Heart right ventricle (tissue), 16 donors: ENCODE measurements around the gene TP53TG5. TPM values are rescaled to one million over a fixed set of nuclear protein-coding genes. Genes with fewer than 3 reads are reported as not detected.
A peak's percentile ranks its signal among the peaks of the same experiment; 100 is the strongest.

Experiments
- ATAC-seq, 8 donors: fragments of 200-7000 bp; cut with Tn5 transposase; one replicate each; pipeline ENCODE4 v1.9.1; 2020; ENCODE audit warnings: mild to moderate bottlenecking in 8 of 8, moderate library complexity in 8 of 8, moderate number of reproducible peaks in 1 of 8
- DNase-seq, 2 donors: peaks; one replicate each; pipeline ENCODE4 v3.0.0-alpha.2; 2020
- H3K27ac ChIP-seq, 10 donors: fragments of 200-600 bp; sonication (generic) in 2 of 10; one replicate each; pipeline versions ENCODE4 v1.5.0 to v1.8.0; 2020 to 2022; ENCODE audit warnings: mild to moderate bottlenecking in 3 of 10
- H3K27me3 ChIP-seq, 7 donors: fragments of 200-600 bp; one replicate each; pipeline ENCODE4 v1.8.0; 2021 to 2022; ENCODE audit warnings: mild to moderate bottlenecking in 2 of 7
- H3K36me3 ChIP-seq, 9 donors: fragments of 200-600 bp; sonication (generic) in 1 of 9; one replicate each; pipeline versions ENCODE4 v1.5.0 to v1.8.0; 2020 to 2022; ENCODE audit warnings: mild to moderate bottlenecking in 2 of 9
- H3K4me1 ChIP-seq, 9 donors: fragments of 200-600 bp; sonication (generic) in 1 of 9; one replicate each; pipeline versions ENCODE4 v1.5.0 to v1.8.0; 2020 to 2022; ENCODE audit warnings: mild to moderate bottlenecking in 4 of 9
- H3K4me3 ChIP-seq, 10 donors: fragments of 200-600 bp; sonication (generic) in 2 of 10; one replicate each; pipeline versions ENCODE4 v1.5.0 to v1.8.0; 2020 to 2022; ENCODE audit warnings: mild to moderate bottlenecking in 7 of 10, moderate library complexity in 2 of 10
- H3K9me3 ChIP-seq, 11 donors: fragments of 200-600 bp in 10 of 11; sonication (generic) in 2 of 11; one replicate each; pipeline versions ENCODE4 v1.5.0 to v1.8.0; 2013 to 2022; ENCODE audit warnings: mild to moderate bottlenecking in 2 of 11, control low read depth in 1 of 11, moderate library complexity in 1 of 11
- WGBS, 2 donors: extraction: QIAGEN DNeasy Blood & Tissue Kit; methylation state at CpG; one replicate each; pipeline ENCODE4 v1.1.7; 2013; ENCODE audit warnings: inconsistent platforms in 1 of 2; 5-methylcytosine and 5-hydroxymethylcytosine counted together
- intact Hi-C, 10 donors: fragments of 100-400 bp; cut with DNase I; formaldehyde crosslinking; loops; one replicate each; pipeline versions ENCODE4 v1.11.1 to v1.14.2; 2022
- polyA plus RNA-seq, 2 donors: library from polyadenylated mRNA; stranded (reverse); fragments of 200-250 nt; gene quantifications; one replicate each; pipeline ENCODE4 v1.2.3, GENCODE V29; 2013
- total RNA-seq, 10 donors: library from RNA; stranded (reverse); fragmentation: NEBNext Ultra II Directional in 3 of 10; extraction: Animal tissue kit (Norgen Biotek cat#: 25700) in 3 of 10; gene quantifications; one replicate each; pipeline versions ENCODE4 v1.2.1 to v1.2.4, GENCODE V29; 2021 to 2023
- TF ChIP-seq, protein P1 (sequence below), 9 donors: fragments of 200-600 bp; sonication (generic) in 2 of 9; IDR thresholded peaks; one replicate each; pipeline versions ENCODE4 v1.5.0 to v1.8.0; 2021 to 2022; ENCODE audit warnings: antibody characterized with exemption in 9 of 9, mild to moderate bottlenecking in 5 of 9, moderate library complexity in 1 of 9
- donor health status: Arrhythmogenic right ventricular cardiomyopathy.
- donor health status: ischemic (EF 13 %, LVEDD 7.1; RV severe dilation, severe dysfunction).
- donor health status: healthy with polysubstance abuse.
- donor health status: DM: no; HTN: yes; CAD: no.
- donor health status: DM: no; HTN: no; CAD: no.
- donor health status: ischemic (EF 25% LVEDD 6.9; RV normal size, moderate dysfunction).
- donor health status: ischemic (EF 25% LVEDD 5.7; RV mildly dilated, moderate dysfunction).
- donor health status: healthy.
- donor health status: DM: yes; HTN: yes; CAD: no.
- donor health status: Ischemic cardiomyopathy.
- donor health status: ischemic (EF 35%, LVEDD 5.7; RV mildly dilated, moderate dysfunction).
- donor health status: nonischemic (EF 11% LVEDD 7.7; RV severe dilation, severe dysfunction).
- donor health status: DM: yes; HTN: yes; CAD: no.
- donor health status: PGD.
- donor health status: ischemic (EF 29% LVEDD 5.4; RV normal size, mild dysfunction).
- donor health status: nonischemic (EF 23%, LVEDD 6.1; RV moderate dilation, normal function).

TP53TG5 gene
- total and polyA plus RNA-seq, 12 donors = 0.43 to 2.4 (median 1.2) TPM

DNA sequence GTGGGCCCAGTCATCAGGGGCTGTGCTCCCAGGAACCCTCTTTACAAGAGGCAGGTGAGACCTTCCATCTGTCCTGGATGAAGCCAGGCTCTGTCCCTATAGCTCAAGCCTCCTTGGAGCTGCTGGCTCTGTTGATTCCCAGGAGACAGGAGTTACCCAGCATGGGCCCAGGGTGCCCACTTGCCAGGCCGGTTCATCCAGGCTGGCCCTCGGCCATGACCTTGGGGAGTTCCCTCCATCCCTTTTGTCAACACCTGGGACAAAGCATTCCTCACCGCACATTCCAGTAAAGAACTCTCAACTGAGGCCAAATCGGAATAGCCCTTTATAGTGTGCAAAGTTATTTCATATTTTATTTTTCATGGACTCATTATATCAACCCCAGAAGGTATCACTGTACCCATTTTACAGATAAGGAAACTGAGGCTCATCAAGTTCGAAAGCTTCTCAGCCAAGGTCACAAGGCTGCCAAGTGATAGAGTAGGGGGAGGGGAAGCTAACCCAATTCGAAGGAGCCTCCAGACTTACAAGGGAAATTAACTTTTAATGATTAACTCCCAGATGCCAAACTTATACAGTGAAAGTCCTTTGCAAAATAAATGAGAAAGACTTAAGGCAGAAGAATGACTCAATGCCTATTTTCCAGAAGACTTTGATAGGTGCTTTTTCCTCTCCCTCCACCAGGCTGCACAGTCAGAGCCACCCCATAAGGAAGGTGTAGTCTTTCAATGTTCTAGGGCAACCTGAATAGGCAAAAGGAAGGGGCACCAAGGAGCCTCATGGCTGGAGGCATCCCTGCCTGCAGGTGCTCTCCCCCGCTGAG is 48.4 kb downstream of the TP53TG5 start:
- ATAC-seq (no peak), DNase-seq (no peak)
- TF ChIP-seq, protein P1, sequence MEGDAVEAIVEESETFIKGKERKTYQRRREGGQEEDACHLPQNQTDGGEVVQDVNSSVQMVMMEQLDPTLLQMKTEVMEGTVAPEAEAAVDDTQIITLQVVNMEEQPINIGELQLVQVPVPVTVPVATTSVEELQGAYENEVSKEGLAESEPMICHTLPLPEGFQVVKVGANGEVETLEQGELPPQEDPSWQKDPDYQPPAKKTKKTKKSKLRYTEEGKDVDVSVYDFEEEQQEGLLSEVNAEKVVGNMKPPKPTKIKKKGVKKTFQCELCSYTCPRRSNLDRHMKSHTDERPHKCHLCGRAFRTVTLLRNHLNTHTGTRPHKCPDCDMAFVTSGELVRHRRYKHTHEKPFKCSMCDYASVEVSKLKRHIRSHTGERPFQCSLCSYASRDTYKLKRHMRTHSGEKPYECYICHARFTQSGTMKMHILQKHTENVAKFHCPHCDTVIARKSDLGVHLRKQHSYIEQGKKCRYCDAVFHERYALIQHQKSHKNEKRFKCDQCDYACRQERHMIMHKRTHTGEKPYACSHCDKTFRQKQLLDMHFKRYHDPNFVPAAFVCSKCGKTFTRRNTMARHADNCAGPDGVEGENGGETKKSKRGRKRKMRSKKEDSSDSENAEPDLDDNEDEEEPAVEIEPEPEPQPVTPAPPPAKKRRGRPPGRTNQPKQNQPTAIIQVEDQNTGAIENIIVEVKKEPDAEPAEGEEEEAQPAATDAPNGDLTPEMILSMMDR (IDR thresholded peaks at IDR 0.05) = no peak
- Histone ChIP-seq H3K27me3 (no peaks in the 10 kb centered on the region), H3K4me3 (no peak overlapping the region), H3K36me3 (peaks cover 0 to 96% (median 33%) of the 10 kb centered on the region in 9 donors), H3K27ac (no peak overlapping the region), H3K9me3 (no peaks in the 10 kb centered on the region), H3K4me1 (peaks cover 0 to 8% (median 0%) of the 10 kb centered on the region in 9 donors)
- intact Hi-C loops = loop anchor here in 1 of 10 donors (5.0 kb wide), 1 partner anchor 38 kb away; no protein-coding TSS in a partner anchor
- WGBS, 2 donors = 73 to 76% methylated on average over 7 of the region's 7 CpGs

DNA sequence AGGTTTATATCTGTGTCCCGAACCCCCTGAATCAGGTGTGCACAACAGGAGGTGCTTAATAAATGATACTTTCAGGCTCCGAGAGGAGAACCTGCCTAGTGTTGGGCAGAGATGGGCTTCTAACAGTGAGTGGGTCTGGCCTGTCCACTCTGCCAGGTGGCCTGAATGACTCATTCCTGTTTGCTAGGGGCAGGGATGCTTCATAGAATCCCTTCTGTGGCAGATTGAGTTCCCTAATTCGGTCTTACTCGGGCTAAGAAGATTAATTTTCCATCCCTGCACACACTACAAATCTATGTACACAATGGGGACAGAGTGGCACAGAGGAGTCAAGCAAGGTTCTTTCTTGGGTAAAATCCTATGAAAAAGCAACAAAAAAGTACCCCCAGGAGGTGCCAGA is 49.7 kb downstream of the TP53TG5 start:
- Histone ChIP-seq H3K27ac (no peak overlapping the region), H3K36me3 (peaks cover 0 to 88% (median 33%) of the 10 kb centered on the region in 9 donors), H3K27me3 (no peaks in the 10 kb centered on the region), H3K4me1 (peaks cover 0 to 8% (median 0%) of the 10 kb centered on the region in 9 donors), H3K4me3 (no peak overlapping the region), H3K9me3 (no peaks in the 10 kb centered on the region)
- 93 to 94% methylated on average over 4 of the region's 4 CpGs for WGBS, 2 donors
- intact Hi-C loops = loop anchor here in 1 of 10 donors (5.0 kb wide), 1 partner anchor 39 kb away; no protein-coding TSS in a partner anchor
- DNase-seq = no peak
- TF ChIP-seq, protein P1 (IDR thresholded peaks at IDR 0.05) = no peak
- ATAC-seq = no peak

DNA sequence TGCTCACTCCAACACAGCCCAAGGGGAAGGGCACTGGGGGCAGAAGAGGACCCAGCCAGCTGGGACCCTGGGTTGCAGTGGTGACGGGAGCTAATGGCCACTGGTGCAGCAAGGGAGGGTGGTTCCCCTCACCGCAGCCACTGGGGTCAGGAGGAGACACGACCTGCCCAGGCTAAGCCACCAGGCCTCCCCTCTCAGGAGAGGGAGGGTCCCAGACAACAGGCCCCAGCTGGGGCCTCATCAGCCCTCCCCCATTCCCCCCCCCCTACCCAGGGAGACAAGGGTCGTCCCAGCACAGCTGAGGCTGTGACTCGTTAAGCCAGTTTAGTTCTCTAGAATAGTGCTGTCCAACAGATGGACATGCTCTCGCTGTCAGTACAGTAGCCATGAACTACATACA is 52.8 kb downstream of the TP53TG5 start:
- Histone ChIP-seq H3K4me3 (no peak overlapping the region), H3K27ac (no peak overlapping the region), H3K36me3 (peaks cover 0 to 58% (median 20%) of the 10 kb centered on the region in 9 donors), H3K9me3 (no peaks in the 10 kb centered on the region), H3K27me3 (no peaks in the 10 kb centered on the region), H3K4me1 (peaks cover 0 to 6% (median 0%) of the 10 kb centered on the region in 9 donors)
- TF ChIP-seq, protein P1 (IDR thresholded peaks at IDR 0.05) = no peak
- WGBS, 2 donors = 53 to 62% methylated on average over 6 of the region's 6 CpGs
- intact Hi-C loops = loop anchor here in 1 of 10 donors (5.0 kb wide), 1 partner anchor 42 kb away; no protein-coding TSS in a partner anchor
- ATAC-seq (peak in 1 of 8 donors; percentile 10), DNase-seq (no peak)

DNA sequence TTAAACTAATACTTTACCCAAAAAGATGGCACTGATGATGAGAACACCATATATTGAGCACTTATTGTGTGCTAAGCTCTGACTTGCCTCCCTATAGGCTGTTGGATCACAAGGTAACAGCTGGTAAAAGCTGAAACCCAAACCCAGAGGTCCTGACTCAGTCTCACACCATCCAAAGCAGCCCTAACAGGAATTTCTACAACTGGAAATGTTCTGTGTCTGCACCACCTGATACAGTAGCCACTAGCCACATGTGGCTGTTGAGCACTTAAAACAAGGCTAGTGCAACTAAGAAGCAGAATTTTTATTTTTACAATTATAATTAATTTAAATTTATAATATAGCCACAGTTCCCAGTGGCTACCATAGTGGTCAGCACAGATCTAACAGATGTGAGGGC is 54.4 kb downstream of the TP53TG5 start:
- Histone ChIP-seq H3K36me3 (peaks cover 0 to 41% (median 10%) of the 10 kb centered on the region in 9 donors), H3K27ac (no peak overlapping the region), H3K9me3 (no peaks in the 10 kb centered on the region), H3K27me3 (no peaks in the 10 kb centered on the region), H3K4me3 (no peak overlapping the region), H3K4me1 (peaks cover 0 to 15% (median 0%) of the 10 kb centered on the region in 9 donors)
- TF ChIP-seq, protein P1 (IDR thresholded peaks at IDR 0.05) = no peak
- no peak for ATAC-seq
- intact Hi-C loops = loop anchor here in 8 of 10 donors (2.0 to 5.0 kb wide), 7 partner anchors 34 to 447 kb away; partner anchors contain the start of gene SYS1 (in 2 of the 8)
- DNase-seq = no peak
